Muscle of back (tissue), 11 donors: ENCODE data around the gene LZTFL1. TPM values are rescaled to one million over a fixed set of nuclear protein-coding genes. Genes with fewer than 3 reads are reported as not detected.

ENCODE experiments used
- DNase-seq, 3 donors: peaks; one replicate each; pipeline versions ENCODE4 v3.0.0 to v3.0.0-alpha.2; 2013
- polyA plus RNA-seq, 10 donors: library from polyadenylated mRNA; unstranded; fragments of 120-200 nt; gene quantifications; one replicate each; pipeline ENCODE4 v1.2.1, GENCODE V29; 2013; ENCODE audit not compliant: insufficient read length in 10 of 10

Gene LZTFL1
- polyA plus RNA-seq, 10 donors, result 13.1 to 21.7 (median 16.0) TPM

- no peak for DNase-seq
Measured at GRCh38 chr3:45789235-45789812, 52.6 kb downstream of the LZTFL1 start.

- DNase-seq, result no peak
Measured at GRCh38 chr3:45787551-45787950, 54.4 kb downstream of the LZTFL1 start.

- no peak for DNase-seq
Measured at GRCh38 chr3:45786801-45787495, 55.0 kb downstream of the LZTFL1 start.

GRCh38 chr3:45785605-45786150 lies 56.2 kb downstream of the LZTFL1 start:
- no peak for DNase-seq

GRCh38 chr3:45783667-45784066 lies 58.3 kb downstream of the LZTFL1 start:
- DNase-seq, result no peak

- DNase-seq, result no peak
Measured at GRCh38 chr3:45782381-45782780, 59.5 kb downstream of the LZTFL1 start.

- DNase-seq, result no peak
Measured at GRCh38 chr3:45781841-45782240, 60.1 kb downstream of the LZTFL1 start.

GRCh38 chr3:45781271-45781670 lies 60.6 kb downstream of the LZTFL1 start:
- no peak for DNase-seq

- DNase-seq, result no peak
Measured at GRCh38 chr3:45779746-45780735, 61.9 kb downstream of the LZTFL1 start.

- DNase-seq, result no peak
Measured at GRCh38 chr3:45778761-45779201, 63.1 kb downstream of the LZTFL1 start.

GRCh38 chr3:45777746-45778386 lies 64.1 kb downstream of the LZTFL1 start:
- no peak for DNase-seq

GRCh38 chr3:45777111-45777745 lies 64.7 kb downstream of the LZTFL1 start:
- DNase-seq, result no peak

GRCh38 chr3:45776611-45777010 lies 65.3 kb downstream of the LZTFL1 start:
- DNase-seq, result peak in 1 of 3 donors; percentile 15

- no peak for DNase-seq
Measured at GRCh38 chr3:45776301-45776595, 65.7 kb downstream of the LZTFL1 start.

- DNase-seq, result no peak
Measured at GRCh38 chr3:45775571-45776300, 66.2 kb downstream of the LZTFL1 start.

GRCh38 chr3:45774581-45775521 lies 67.1 kb downstream of the LZTFL1 start:
- no peak for DNase-seq

- DNase-seq, result no peak
Measured at GRCh38 chr3:45773714-45774449, 68.0 kb downstream of the LZTFL1 start.
